Neuronal stem cell (in vitro differentiated cells): ENCODE results near the gene TMEM170A.

Experiments used
- DNase-seq: peaks from one replicate; pipeline ENCODE4 v3.0.0-alpha.2; 2013; ENCODE audit warnings: low spot score
- H2AFZ ChIP-seq: one replicate; pipeline ENCODE4 v1.6.1; 2013; ENCODE audit warnings: mild to moderate bottlenecking, low read length, inconsistent platforms
- H2AK5ac ChIP-seq: 2 replicates; pipeline ENCODE4 v1.6.1; 2013; ENCODE audit warnings: low read depth, mild to moderate bottlenecking, inconsistent platforms, low read length, moderate library complexity, mixed read lengths
- H2BK120ac ChIP-seq: 2 replicates; pipeline ENCODE4 v1.6.1; 2013; ENCODE audit warnings: low read depth, mild to moderate bottlenecking, inconsistent platforms, low read length, moderate library complexity, mixed read lengths
- H2BK12ac ChIP-seq: one replicate; pipeline ENCODE4 v1.6.1; 2013; ENCODE audit warnings: low read length, inconsistent platforms
- H2BK15ac ChIP-seq: 2 replicates; pipeline ENCODE4 v1.6.1; 2013; ENCODE audit warnings: mild to moderate bottlenecking, low read length, inconsistent platforms, mixed read lengths
- H2BK5ac ChIP-seq: one replicate; pipeline ENCODE4 v1.6.1; 2013; ENCODE audit warnings: inconsistent platforms, mild to moderate bottlenecking, low read length, moderate library complexity
- H3K14ac ChIP-seq: one replicate; pipeline ENCODE4 v1.6.1; 2013; ENCODE audit warnings: low read length, inconsistent platforms
- H3K18ac ChIP-seq: 2 replicates; pipeline ENCODE4 v1.6.1; 2013; ENCODE audit warnings: low read length, inconsistent platforms
- H3K23ac ChIP-seq: 2 replicates; pipeline ENCODE4 v1.6.1; 2013; ENCODE audit warnings: low read depth, mild to moderate bottlenecking, mixed read lengths, low read length, inconsistent platforms; ENCODE audit not compliant: poor library complexity
- H3K27ac ChIP-seq: replicated peaks from 3 replicates; pipeline ENCODE4 v1.5.1; 2013; ENCODE audit warnings: low read length, inconsistent platforms
- H3K27me3 ChIP-seq, 3 experiments: 2 replicates each; pipeline ENCODE4 v1.6.1; 2013; ENCODE audit warnings: low read length in 3 of 3, mild to moderate bottlenecking in 2 of 3, inconsistent platforms in 1 of 3, low read depth in 1 of 3, mixed read lengths in 1 of 3, moderate library complexity in 1 of 3; ENCODE audit not compliant: control insufficient read depth in 3 of 3, insufficient read depth in 3 of 3
- H3K36me3 ChIP-seq, 2 donors: replicated peaks in 1 of 2; 2 replicates each; pipeline ENCODE4 v1.6.1; 2013; ENCODE audit warnings: low read length in 2 of 2; ENCODE audit not compliant: control insufficient read depth in 2 of 2, insufficient read depth in 2 of 2
- H3K4ac ChIP-seq: 2 replicates; pipeline ENCODE4 v1.6.1; 2013; ENCODE audit warnings: inconsistent platforms, mild to moderate bottlenecking, low read length, moderate library complexity
- H3K4me1 ChIP-seq, 2 donors: 1 replicate in 1 of 2; 2 replicates in 1 of 2; pipeline ENCODE4 v1.6.1; 2013; ENCODE audit warnings: low read length in 2 of 2, low read depth in 1 of 2; ENCODE audit not compliant: control insufficient read depth in 2 of 2, insufficient read depth in 1 of 2
- H3K4me2 ChIP-seq: one replicate; pipeline ENCODE4 v1.6.1; 2013; ENCODE audit warnings: mild to moderate bottlenecking, low read length, inconsistent platforms; ENCODE audit not compliant: insufficient read depth, poor library complexity, severe bottlenecking
- H3K4me3 ChIP-seq, 2 donors: 2 replicates each; pipeline ENCODE4 v1.5.1; 2013; ENCODE audit warnings: low read length in 2 of 2, mild to moderate bottlenecking in 2 of 2, inconsistent platforms in 1 of 2, moderate library complexity in 1 of 2
- H3K79me1 ChIP-seq: one replicate; pipeline ENCODE4 v1.6.1; 2013; ENCODE audit warnings: low read depth, mild to moderate bottlenecking, inconsistent platforms, low read length, moderate library complexity
- H3K9ac ChIP-seq: one replicate; pipeline ENCODE4 v1.6.1; 2013; ENCODE audit warnings: mild to moderate bottlenecking, low read depth, low read length, inconsistent platforms; ENCODE audit not compliant: poor library complexity
- H3K9me3 ChIP-seq, 2 donors: replicated peaks in 1 of 2; 2 replicates each; pipeline versions ENCODE3 to v1.6.1; 2013; ENCODE audit warnings: low read length in 2 of 2, mild to moderate bottlenecking in 2 of 2, inconsistent platforms in 1 of 2, low read depth in 1 of 2, mixed read lengths in 1 of 2, moderate library complexity in 1 of 2; ENCODE audit not compliant: control insufficient read depth in 2 of 2, insufficient read depth in 1 of 2
- H4K8ac ChIP-seq: one replicate; pipeline ENCODE4 v1.6.1; 2013; ENCODE audit warnings: low read depth, mild to moderate bottlenecking, inconsistent platforms, low read length, moderate library complexity
- H4K91ac ChIP-seq: one replicate; pipeline ENCODE4 v1.6.1; 2013; ENCODE audit warnings: low read length, low read depth, mild to moderate bottlenecking, inconsistent platforms; ENCODE audit not compliant: poor library complexity
- WGBS, 2 donors: extraction: QIAGEN DNeasy Blood & Tissue Kit; methylation state at CpG; one replicate each; pipeline ENCODE4 v1.1.7; 2013; ENCODE audit warnings: missing lambda C conversion rate in 2 of 2, mixed read lengths in 1 of 2; ENCODE audit not compliant: insufficient read length in 2 of 2, insufficient replicate concordance in 1 of 2; ENCODE audit errors: extremely low coverage in 2 of 2; 5-methylcytosine and 5-hydroxymethylcytosine counted together

Gene TMEM170A

GRCh38 chr16:75485230-75486013, 20.9 kb upstream of the TMEM170A start:
- Histone ChIP-seq H3K9ac (no peak overlapping the region), H3K4me1 (no peaks in the 10 kb centered on the region), H4K8ac (no peak overlapping the region), H3K23ac (no peak overlapping the region), H3K4me2 (no peak overlapping the region), H2BK15ac (no peak overlapping the region), H3K27me3 (no peaks in the 10 kb centered on the region), H3K14ac (no peak overlapping the region), H3K79me1 (no peaks in the 10 kb centered on the region), H2BK12ac (no peak overlapping the region), H3K4me3 (no peak overlapping the region), H2AFZ (no peak overlapping the region), H4K91ac (no peak overlapping the region), H2AK5ac (no peak overlapping the region), H3K18ac (no peak overlapping the region), H3K27ac (no peak overlapping the region), H2BK120ac (no peak overlapping the region), H2BK5ac (no peak overlapping the region), H3K36me3 (peaks cover 0 to 3% of the 10 kb centered on the region in 2 donors), H3K4ac (no peak overlapping the region), H3K9me3 (no peaks in the 10 kb centered on the region)
- no peak for DNase-seq
- WGBS, 2 donors: 100% methylated on average over 1 of the region's 7 CpGs

GRCh38 chr16:75483222-75483621, 18.7 kb upstream of the TMEM170A start:
- Histone ChIP-seq H3K9me3 (no peaks in the 10 kb centered on the region), H4K91ac (no peak overlapping the region), H3K36me3 (peaks cover 0 to 2% of the 10 kb centered on the region in 2 donors), H3K4me1 (no peaks in the 10 kb centered on the region), H3K23ac (no peak overlapping the region), H2AFZ (no peak overlapping the region), H3K79me1 (peaks cover 2% of the 10 kb centered on the region), H3K4me3 (no peak overlapping the region), H2BK15ac (no peak overlapping the region), H2BK12ac (no peak overlapping the region), H2BK5ac (no peak overlapping the region), H3K18ac (no peak overlapping the region), H3K9ac (no peak overlapping the region), H3K4me2 (no peak overlapping the region), H4K8ac (no peak overlapping the region), H2AK5ac (no peak overlapping the region), H3K27ac (no peak overlapping the region), H3K27me3 (no peaks in the 10 kb centered on the region), H3K4ac (no peak overlapping the region), H2BK120ac (no peak overlapping the region), H3K14ac (no peak overlapping the region)
- no peak for DNase-seq
- no CpG with 5 or more reads among the region's 2 CpGs for WGBS, 2 donors

- Histone ChIP-seq H3K4me1 (no peaks in the 10 kb centered on the region), H2BK12ac (no peak overlapping the region), H3K4ac (no peak overlapping the region), H3K14ac (no peak overlapping the region), H3K4me3 (no peak overlapping the region), H3K36me3 (peaks cover 0 to 3% of the 10 kb centered on the region in 2 donors), H4K8ac (no peak overlapping the region), H3K23ac (no peak overlapping the region), H2BK5ac (no peak overlapping the region), H3K27ac (no peak overlapping the region), H3K18ac (no peak overlapping the region), H2AK5ac (no peak overlapping the region), H3K9ac (no peak overlapping the region), H2BK15ac (no peak overlapping the region), H4K91ac (no peak overlapping the region), H3K79me1 (peaks cover 2% of the 10 kb centered on the region), H3K4me2 (no peak overlapping the region), H2AFZ (no peak overlapping the region), H3K9me3 (no peaks in the 10 kb centered on the region), H2BK120ac (no peak overlapping the region), H3K27me3 (no peaks in the 10 kb centered on the region)
- no peak for DNase-seq
- no CpG with 5 or more reads among the region's 14 CpGs for WGBS, 2 donors
Measured at GRCh38 chr16:75482434-75483205, 18.1 kb upstream of the TMEM170A start.

- H2BK12ac ChIP-seq: no peak overlapping the region
- no peak overlapping the region for H4K8ac ChIP-seq
- H3K4ac ChIP-seq: no peak overlapping the region
- peaks cover 0 to 7% of the 10 kb centered on the region in 2 donors for H3K36me3 ChIP-seq
- no peak overlapping the region for H3K4me2 ChIP-seq
- no peak overlapping the region for H2AK5ac ChIP-seq
- WGBS, 2 donors: no CpG with 5 or more reads among the region's 7 CpGs
- peaks cover 2% of the 10 kb centered on the region for H3K79me1 ChIP-seq
- H2BK5ac ChIP-seq: no peak overlapping the region
- no peak overlapping the region for H2BK120ac ChIP-seq
- no peak overlapping the region for H3K18ac ChIP-seq
- no peaks in the 10 kb centered on the region for H3K4me1 ChIP-seq
- H2BK15ac ChIP-seq: no peak overlapping the region
- no peak overlapping the region for H3K27ac ChIP-seq
- no peak overlapping the region for H3K9ac ChIP-seq
- no peaks in the 10 kb centered on the region for H3K27me3 ChIP-seq
- no peak overlapping the region for H2AFZ ChIP-seq
- H3K23ac ChIP-seq: no peak overlapping the region
- no peak overlapping the region for H3K14ac ChIP-seq
- H4K91ac ChIP-seq: no peak overlapping the region
- no peak overlapping the region for H3K4me3 ChIP-seq
- H3K9me3 ChIP-seq: no peaks in the 10 kb centered on the region
- DNase-seq: no peak
Measured at GRCh38 chr16:75481475-75481874, 17.0 kb upstream of the TMEM170A start.
